ENCODE data around the gene ZBTB49. TPM values are rescaled to one million over a fixed set of nuclear protein-coding genes. Genes with fewer than 3 reads are reported as not detected.

The ZBTB49 gene
- total RNA-seq, 4 donors from 2014 or later: 2.4 to 11.2 (median 6.0) TPM

GRCh38 chr4:4302416-4302815 is 12.4 kb downstream of the ZBTB49 start:
- Histone ChIP-seq H3K27ac (no peak overlapping the region), H3K27me3 (no peaks in the 10 kb centered on the region), H3K36me3 (peaks cover 0 to 23% (median 6%) of the 10 kb centered on the region in 4 donors), H3K9me3 (no peaks in the 10 kb centered on the region), H3K4me3 (no peak overlapping the region), H3K4me1 (no peaks in the 10 kb centered on the region)
- 70 to 88% methylated on average over 1 to 6 of the region's 6 CpGs for WGBS, 2 donors (ENCODE audit: low coverage in 1 of 2)
- in situ Hi-C loops (cut with MboI; ENCODE audit: low pct_ligation_motif_present in 1 of 4, low pct_unique_long_range_greater_than_20kb in 1 of 4, low sequenced_read_pairs in 3 of 4): no loop called here
- intact Hi-C loops (cut with DNase I; ENCODE audit: low total_unique reads): no loop called here
- TF ChIP-seq CTCF (IDR thresholded peaks at IDR 0.05) (no peak), POLR2AphosphoS5 (IDR thresholded peaks at IDR 0.05) (no peak), POLR2A (IDR thresholded peaks at IDR 0.05) (no peak), EP300 (IDR thresholded peaks at IDR 0.05; ENCODE audit: low read depth) (no peak)
- no peak for DNase-seq

GRCh38 chr4:4306920-4307319 is 16.9 kb downstream of the ZBTB49 start:
- no peaks in the 10 kb centered on the region for H3K4me1 ChIP-seq
- H3K4me3 ChIP-seq: no peak overlapping the region
- no peaks in the 10 kb centered on the region for H3K9me3 ChIP-seq
- in situ Hi-C loops (cut with MboI; ENCODE audit: low pct_ligation_motif_present in 1 of 4, low pct_unique_long_range_greater_than_20kb in 1 of 4, low sequenced_read_pairs in 3 of 4): no loop called here
- peaks cover 0 to 21% (median 5%) of the 10 kb centered on the region in 4 donors for H3K36me3 ChIP-seq
- no peak for TF ChIP-seq CTCF (IDR thresholded peaks at IDR 0.05)
- TF ChIP-seq EP300 (IDR thresholded peaks at IDR 0.05; ENCODE audit: low read depth): no peak
- no peak for TF ChIP-seq POLR2AphosphoS5 (IDR thresholded peaks at IDR 0.05)
- 97% methylated on average over 11 of the region's 11 CpGs; no CpG with 5 or more reads in 1 of the 2 donors for WGBS, 2 donors (ENCODE audit: low coverage in 1 of 2)
- H3K27ac ChIP-seq: no peak overlapping the region
- intact Hi-C loops (cut with DNase I; ENCODE audit: low total_unique reads): no loop called here
- no peaks in the 10 kb centered on the region for H3K27me3 ChIP-seq
- no peak for DNase-seq

GRCh38 chr4:4308800-4309441 is 18.9 kb downstream of the ZBTB49 start:
- DNase-seq: no peak
- peaks cover 0 to 21% (median 4%) of the 10 kb centered on the region in 4 donors for H3K36me3 ChIP-seq
- no peak overlapping the region for H3K27ac ChIP-seq
- TF ChIP-seq POLR2AphosphoS5 (IDR thresholded peaks at IDR 0.05) (no peak), CTCF (IDR thresholded peaks at IDR 0.05) (no peak), POLR2A (IDR thresholded peaks at IDR 0.05) (no peak), EP300 (IDR thresholded peaks at IDR 0.05; ENCODE audit: low read depth) (no peak)
- 89 to 91% methylated on average over 7 to 9 of the region's 9 CpGs for WGBS, 2 donors (ENCODE audit: low coverage in 1 of 2)
- H3K4me3 ChIP-seq: no peak overlapping the region
- no peaks in the 10 kb centered on the region for H3K9me3 ChIP-seq
- in situ Hi-C loops (cut with MboI; ENCODE audit: low pct_ligation_motif_present in 1 of 4, low pct_unique_long_range_greater_than_20kb in 1 of 4, low sequenced_read_pairs in 3 of 4) (no loop called here), intact Hi-C loops (cut with DNase I; ENCODE audit: low total_unique reads) (no loop called here)
- H3K27me3 ChIP-seq: no peaks in the 10 kb centered on the region
- no peaks in the 10 kb centered on the region for H3K4me1 ChIP-seq

- Histone ChIP-seq H3K4me3 (no peak overlapping the region), H3K4me1 (no peaks in the 10 kb centered on the region), H3K27me3 (no peaks in the 10 kb centered on the region), H3K9me3 (no peaks in the 10 kb centered on the region), H3K36me3 (peaks cover 0 to 21% (median 10%) of the 10 kb centered on the region in 4 donors), H3K27ac (no peak overlapping the region)
- in situ Hi-C loops (cut with MboI; ENCODE audit: low pct_ligation_motif_present in 1 of 4, low pct_unique_long_range_greater_than_20kb in 1 of 4, low sequenced_read_pairs in 3 of 4): no loop called here
- WGBS, 2 donors (ENCODE audit: low coverage in 1 of 2): 78 to 81% methylated on average over 4 of the region's 4 CpGs
- no peak for TF ChIP-seq POLR2AphosphoS5 (IDR thresholded peaks at IDR 0.05)
- no peak for TF ChIP-seq EP300 (IDR thresholded peaks at IDR 0.05; ENCODE audit: low read depth)
- TF ChIP-seq POLR2A (IDR thresholded peaks at IDR 0.05): no peak
- TF ChIP-seq CTCF (IDR thresholded peaks at IDR 0.05): no peak
- intact Hi-C loops (cut with DNase I; ENCODE audit: low total_unique reads): no loop called here
- DNase-seq: no peak
Observed at GRCh38 chr4:4311193-4311592, 21.1 kb downstream of the ZBTB49 start.
